Measurements from ENCODE around the gene SEPSECS.
"Not testable (repeated sequence)": the region's sequence is repeated elsewhere in the genome, so short reads cannot be mapped to it uniquely, and the experiment has no call there.

Gene SEPSECS

DNA sequence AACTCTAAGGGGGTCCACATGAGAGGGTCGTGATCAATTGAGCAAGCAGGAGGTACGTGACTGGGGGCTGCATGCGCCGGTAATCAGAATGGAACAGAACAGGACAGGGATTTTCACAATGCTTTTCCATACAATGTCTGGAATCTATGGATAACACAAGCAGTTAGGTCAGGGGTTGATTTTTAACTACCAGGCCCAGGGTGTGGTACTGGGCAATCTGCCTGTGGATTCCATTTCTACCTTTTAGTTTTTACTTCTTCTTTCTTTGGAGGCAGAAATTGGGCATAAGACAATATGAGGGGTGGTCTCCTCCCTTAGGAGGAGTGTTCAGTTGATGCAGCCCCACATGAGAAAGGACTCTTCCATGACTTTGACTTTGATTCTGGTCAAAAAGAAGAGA, 76.8 kb downstream of the SEPSECS start:
- not testable (repeated sequence) for DNase-seq (ENCODE audit: low spot score)

- no peak for DNase-seq (ENCODE audit: low spot score)
Observed at GRCh38 chr4:25081866-25082471, 78.3 kb downstream of the SEPSECS start.

GRCh38 chr4:25080571-25080970, 79.7 kb downstream of the SEPSECS start:
- DNase-seq (ENCODE audit: low spot score): no peak

GRCh38 chr4:25078523-25078922, 81.7 kb downstream of the SEPSECS start:
- DNase-seq (ENCODE audit: low spot score): no peak

DNA sequence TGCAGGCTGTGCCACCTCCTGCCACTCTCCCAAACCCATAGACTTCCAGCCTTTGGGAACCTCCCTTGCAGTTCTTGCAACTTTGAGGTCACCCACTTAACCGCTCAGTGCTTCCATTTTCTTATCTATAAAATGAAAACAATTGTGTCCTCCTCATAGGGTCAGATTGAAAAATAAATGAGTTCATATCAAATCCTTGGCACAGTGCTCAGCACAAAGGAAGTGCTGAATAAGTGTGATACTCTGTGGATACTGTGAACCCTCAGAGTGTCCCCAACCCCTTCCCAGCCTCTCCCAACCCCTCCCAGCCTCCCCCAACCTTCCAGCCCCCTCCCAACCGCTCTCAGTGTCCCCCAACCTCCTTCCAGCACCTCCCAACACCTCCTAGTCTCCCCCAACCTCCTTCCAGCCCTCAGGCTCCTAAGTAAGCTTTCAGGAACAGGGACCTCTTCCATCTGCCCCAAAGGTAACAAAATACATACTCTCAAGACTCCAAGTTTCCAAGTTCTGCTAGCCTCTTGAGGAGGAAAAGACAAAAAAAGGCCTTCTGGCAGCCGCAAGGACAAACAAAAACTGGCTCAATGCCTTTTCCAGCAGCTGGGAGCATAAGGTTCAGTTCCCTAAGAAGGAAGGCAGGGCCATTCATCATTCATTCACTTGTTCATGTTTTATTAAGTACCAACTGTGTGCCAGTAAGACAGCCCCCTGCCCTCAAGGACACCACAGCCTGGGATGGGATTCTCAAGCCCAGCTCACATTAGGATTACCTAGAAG, 83.4 kb downstream of the SEPSECS start:
- DNase-seq (ENCODE audit: low spot score): no peak

GRCh38 chr4:25075851-25076250, 84.4 kb downstream of the SEPSECS start:
- no peak for DNase-seq (ENCODE audit: low spot score)

- DNase-seq (ENCODE audit: low spot score): no peak
Observed at GRCh38 chr4:25075129-25075528, 85.1 kb downstream of the SEPSECS start.

GRCh38 chr4:25070545-25070944, 89.7 kb downstream of the SEPSECS start:
- no peak for DNase-seq (ENCODE audit: low spot score)
